ENCODE results near the gene PVALEF.

- TF ChIP-seq ZBTB33 (IDR thresholded peaks at IDR 0.05; ENCODE audit: borderline replicate concordance, low read depth) (no peak), CTCF (IDR thresholded peaks at IDR 0.05) (no peak), SMC3 (IDR thresholded peaks at IDR 0.05; ENCODE audit: low read depth, low read length) (no peak), EP300 (IDR thresholded peaks at IDR 0.05; ENCODE audit: borderline replicate concordance in 1 of 2, low read depth in 1 of 2, low read length in 1 of 2) (no peak), NRF1 (IDR thresholded peaks at IDR 0.05; ENCODE audit: low read depth, low read length) (no peak), REST (IDR thresholded peaks at IDR 0.05; ENCODE audit: low read depth, low read length) (no peak), POLR2AphosphoS5 (IDR thresholded peaks at IDR 0.05; ENCODE audit: low read depth, low read length) (no peak), RAD21 (IDR thresholded peaks at IDR 0.05; ENCODE audit: low read length) (no peak), TAF1 (IDR thresholded peaks at IDR 0.05; ENCODE audit: borderline replicate concordance, low read depth, low read length) (no peak), MEF2A (IDR thresholded peaks at IDR 0.05; ENCODE audit: borderline replicate concordance, low read depth) (no peak), RXRA (IDR thresholded peaks at IDR 0.05; ENCODE audit: borderline replicate concordance, low read depth) (no peak), GATA2 (CRISPR knock-in tag; IDR thresholded peaks at IDR 0.05) (no peak)
Observed at GRCh38 chr17:81165246-81166032, at the start of gene PVALEF.
